ENCODE measurements around the gene H19.

Gene H19

GRCh38 chr11:2035382-2035781 is 37.7 kb upstream of the H19 start:
- TF ChIP-seq NFIC (IDR thresholded peaks at IDR 0.05) = no peak
- TF ChIP-seq TCF12 (IDR thresholded peaks at IDR 0.05; ENCODE audit: low read depth) = no peak
- no peak for TF ChIP-seq CREB1 (IDR thresholded peaks at IDR 0.05; ENCODE audit: low read depth)
- TF ChIP-seq TEAD4 (IDR thresholded peaks at IDR 0.05) = no peak
- TF ChIP-seq USF1 (IDR thresholded peaks at IDR 0.05) = no peak
- no peak for TF ChIP-seq EP300 (IDR thresholded peaks at IDR 0.05; ENCODE audit: borderline replicate concordance)
- TF ChIP-seq YY1 (IDR thresholded peaks at IDR 0.05; ENCODE audit: low read depth) = no peak

- TF ChIP-seq RAD21 (IDR thresholded peaks at IDR 0.05; ENCODE audit: low read depth) (no peak), TAF1 (IDR thresholded peaks at IDR 0.05; ENCODE audit: low read depth) (no peak), EGR1 (IDR thresholded peaks at IDR 0.05) (no peak), CEBPB (IDR thresholded peaks at IDR 0.05) (no peak), ZBTB7A (IDR thresholded peaks at IDR 0.05; ENCODE audit: low read depth) (no peak), MAX (IDR thresholded peaks at IDR 0.05) (no peak), TEAD4 (IDR thresholded peaks at IDR 0.05) (no peak), NFIC (IDR thresholded peaks at IDR 0.05) (no peak), YY1 (IDR thresholded peaks at IDR 0.05; ENCODE audit: low read depth) (no peak), TCF12 (IDR thresholded peaks at IDR 0.05; ENCODE audit: low read depth) (no peak), USF1 (IDR thresholded peaks at IDR 0.05) (no peak), REST (IDR thresholded peaks at IDR 0.05; ENCODE audit: low read depth) (no peak), CREB1 (IDR thresholded peaks at IDR 0.05; ENCODE audit: low read depth) (no peak), EP300 (IDR thresholded peaks at IDR 0.05; ENCODE audit: borderline replicate concordance) (no peak), FOXM1 (IDR thresholded peaks at IDR 0.05; ENCODE audit: borderline replicate concordance, low read depth) (no peak)
These were observed 33.4 kb upstream of the H19 start for GRCh38 chr11:2031058-2031457.

- TF ChIP-seq TEAD4 (IDR thresholded peaks at IDR 0.05) = no peak
- TF ChIP-seq EP300 (IDR thresholded peaks at IDR 0.05; ENCODE audit: borderline replicate concordance) = no peak
- TF ChIP-seq NFIC (IDR thresholded peaks at IDR 0.05) = no peak
- no peak for TF ChIP-seq TAF1 (IDR thresholded peaks at IDR 0.05; ENCODE audit: low read depth)
- no peak for TF ChIP-seq CREB1 (IDR thresholded peaks at IDR 0.05; ENCODE audit: low read depth)
- TF ChIP-seq YY1 (IDR thresholded peaks at IDR 0.05; ENCODE audit: low read depth) = no peak
- TF ChIP-seq TCF12 (IDR thresholded peaks at IDR 0.05; ENCODE audit: low read depth) = no peak
These were observed 30.1 kb upstream of the H19 start for GRCh38 chr11:2027708-2028107.

- TF ChIP-seq ZBTB7A (IDR thresholded peaks at IDR 0.05; ENCODE audit: low read depth) (no peak), EP300 (IDR thresholded peaks at IDR 0.05; ENCODE audit: borderline replicate concordance) (no peak), TAF1 (IDR thresholded peaks at IDR 0.05; ENCODE audit: low read depth) (no peak), USF1 (IDR thresholded peaks at IDR 0.05) (no peak), CEBPB (IDR thresholded peaks at IDR 0.05) (no peak)
These were observed 17.4 kb upstream of the H19 start for GRCh38 chr11:2015025-2015424.

GRCh38 chr11:2012440-2012839 is 14.8 kb upstream of the H19 start:
- TF ChIP-seq EP300 (IDR thresholded peaks at IDR 0.05; ENCODE audit: borderline replicate concordance) (no peak), MAX (IDR thresholded peaks at IDR 0.05) (no peak)

- TF ChIP-seq YY1 (IDR thresholded peaks at IDR 0.05; ENCODE audit: low read depth) (no peak), MAX (IDR thresholded peaks at IDR 0.05) (no peak), EP300 (IDR thresholded peaks at IDR 0.05; ENCODE audit: borderline replicate concordance) (no peak), REST (IDR thresholded peaks at IDR 0.05; ENCODE audit: low read depth) (no peak), NFIC (IDR thresholded peaks at IDR 0.05) (no peak), TCF12 (IDR thresholded peaks at IDR 0.05; ENCODE audit: low read depth) (no peak), FOXM1 (IDR thresholded peaks at IDR 0.05; ENCODE audit: borderline replicate concordance, low read depth) (no peak), CEBPB (IDR thresholded peaks at IDR 0.05) (no peak), ZBTB7A (IDR thresholded peaks at IDR 0.05; ENCODE audit: low read depth) (no peak), CREB1 (IDR thresholded peaks at IDR 0.05; ENCODE audit: low read depth) (no peak), RAD21 (IDR thresholded peaks at IDR 0.05; ENCODE audit: low read depth) (no peak), TAF1 (IDR thresholded peaks at IDR 0.05; ENCODE audit: low read depth) (no peak), TEAD4 (IDR thresholded peaks at IDR 0.05) (no peak)
These were observed 6.8 kb upstream of the H19 start for GRCh38 chr11:2004466-2004865.
